ENCODE measurements around the gene KCNG4. TPM values are rescaled to one million over a fixed set of nuclear protein-coding genes. Genes with fewer than 3 reads are reported as not detected.

The KCNG4 gene
- total and polyA plus RNA-seq, 2 of the 8 experiments (the other 6 are each of a cell fraction or from before 2014, with no cell fraction given) = not detected

GRCh38 chr16:84196101-84196500 lies 43.7 kb downstream of the KCNG4 start:
- ChIA-PET CTCF (ENCODE audit: partially characterized antibody) (interaction anchor here (0.6 to 1.9 kb wide), 5 partner anchors 9 to 287 kb away, joined by 3 to 7 read pairs (median 3); partner anchors contain the start of gene TAF1C), POLR2A (ENCODE audit: partially characterized antibody) (interaction anchor here (1.0 kb wide), 1 partner anchor 9 kb away, joined by 3 read pairs; the partner anchor contains the start of gene TAF1C)
- Histone ChIP-seq H3K14ac (ENCODE audit: insufficient read length) (no peak overlapping the region), H2BK20ac (ENCODE audit: low read length) (no peak overlapping the region), H4K5ac (ENCODE audit: insufficient read length, low read depth, low read length) (no peak overlapping the region), H3K18ac (ENCODE audit: extremely low read depth, low read length) (no peak overlapping the region), H3K9ac (replicated peaks in 1 of 4; ENCODE audit: extremely low read depth in 1 of 4, low read depth in 3 of 4, low read length in 3 of 4) (no peak overlapping the region), H3K4ac (replicated peaks; ENCODE audit: insufficient read length, low read depth, low read length) (no peak overlapping the region), H2BK120ac (replicated peaks; ENCODE audit: low read depth, low read length) (no peak overlapping the region), H4K20me1 (replicated peaks in 1 of 2; ENCODE audit: control insufficient read depth in 1 of 2, insufficient read depth in 2 of 2, low read length in 2 of 2) (no peaks in the 10 kb centered on the region), H3K23ac (ENCODE audit: insufficient read length) (no peak overlapping the region), H3K23me2 (ENCODE audit: low read depth, low read length) (no peaks in the 10 kb centered on the region), H3K27ac (ENCODE audit: low read depth, low read length) (no peak overlapping the region), H3K27me3 (replicated peaks in 1 of 4; ENCODE audit: control insufficient read depth in 3 of 4, extremely low read depth in 1 of 4, insufficient read depth in 3 of 4, low read length in 3 of 4) (no peaks in the 10 kb centered on the region), H3K79me2 (ENCODE audit: control insufficient read depth in 1 of 2, insufficient read depth in 2 of 2, low read length in 2 of 2) (no peaks in the 10 kb centered on the region), H3K56ac (replicated peaks; ENCODE audit: insufficient read length, low read depth, low read length) (no peak overlapping the region), H2BK12ac (ENCODE audit: low read depth, low read length) (peak overlapping the region; percentile 75; the same call in 1 of the 2 replicates), H3K9me3 (ENCODE audit: insufficient read depth in 2 of 2, low read depth in 1 of 2, low read length in 1 of 2) (no peaks in the 10 kb centered on the region; a peak in 1 of 4 replicates), H2AFZ (ENCODE audit: low read length) (no peak overlapping the region), H3K4me1 (replicated peaks in 1 of 4; ENCODE audit: control insufficient read depth in 3 of 4, insufficient read depth in 4 of 4, low read length in 3 of 4) (peaks cover 0 to 3% (median under 1%) of the 10 kb centered on the region in 4 experiments; a peak in 2 of 7 replicates), H2BK15ac (ENCODE audit: low read length) (peak overlapping the region; percentile 97; the same call in 1 of the 2 replicates), H3K4me2 (ENCODE audit: insufficient read depth in 1 of 2, low read depth in 2 of 2, low read length in 2 of 2) (no peak overlapping the region), H4K91ac (replicated peaks; ENCODE audit: insufficient read length, low read length) (no peak overlapping the region), H3K36me3 (ENCODE audit: control insufficient read depth in 2 of 4, insufficient read depth in 4 of 4, low read length in 3 of 4) (no peaks in the 10 kb centered on the region), H4K8ac (ENCODE audit: extremely low read depth, insufficient read depth, low read length) (0 out of 2 replicates have a peak overlapping the region, but pooled peaks have one; percentile 14), H3K4me3 (ENCODE audit: extremely low read depth in 1 of 4, insufficient read depth in 2 of 4, low read depth in 3 of 4, low read length in 4 of 4) (no peak overlapping the region), H2BK5ac (ENCODE audit: low read depth, low read length) (no peak overlapping the region), H3K79me1 (ENCODE audit: low read depth, low read length) (no peaks in the 10 kb centered on the region), H2AK5ac (ENCODE audit: low read depth, low read length) (no peak overlapping the region; the same call in 1 of the 2 replicates)
- WGBS, 2 experiments (ENCODE audit: extremely low coverage in 1 of 2, insufficient coverage in 1 of 2, insufficient read length in 1 of 2, insufficient replicate concordance in 2 of 2, low coverage in 1 of 2, low lambda C conversion rate in 2 of 2, missing lambda C conversion rate in 1 of 2) = 90% methylated on average over 11 of the region's 16 CpGs; no CpG with 5 or more reads in 1 of the 2 experiments
- no peak for DNase-seq (ENCODE audit: low read depth in 1 of 2, low spot score in 2 of 2)
- no peak for FAIRE-seq
- TF ChIP-seq SP4 (IDR thresholded peaks at IDR 0.05; ENCODE audit: low read length) (no peak), BCL11A (IDR thresholded peaks at IDR 0.05; ENCODE audit: low read depth in 2 of 2, low read length in 2 of 2) (no peak), KDM4A (IDR thresholded peaks at IDR 0.05; ENCODE audit: low read depth, low read length, severe bottlenecking) (no peak), GTF2F1 (IDR thresholded peaks at IDR 0.05; ENCODE audit: borderline replicate concordance, low read depth, low read length) (no peak), KDM1A (IDR thresholded peaks at IDR 0.05; ENCODE audit: borderline replicate concordance, low read length) (no peak), TCF12 (IDR thresholded peaks at IDR 0.05; ENCODE audit: low read depth, low read length) (no peak), ASH2L (IDR thresholded peaks at IDR 0.05; ENCODE audit: low read length) (no peak)

Data from H1 (cell line).